KBM-7 (cell line): Measurements from ENCODE around the gene HAPLN2.
A peak's percentile ranks its signal among the peaks of the same experiment; 100 is the strongest.
"Not testable (repeated sequence)": the region's sequence is repeated elsewhere in the genome, so short reads cannot be mapped to it uniquely, and the experiment has no call there.

Experiments
- DNase-seq: peaks from one replicate; pipeline ENCODE4 v3.0.0-alpha.2; 2015
- in situ Hi-C: fragments of 300-500 bp; cut with MboI; formaldehyde crosslinking; loops from 2 replicates; pipeline ENCODE4 v1.14.3; 2020; ENCODE audit warnings: low sequenced_read_pairs, low pct_unique_long_range_greater_than_20kb, mixed read lengths

The HAPLN2 gene

DNA sequence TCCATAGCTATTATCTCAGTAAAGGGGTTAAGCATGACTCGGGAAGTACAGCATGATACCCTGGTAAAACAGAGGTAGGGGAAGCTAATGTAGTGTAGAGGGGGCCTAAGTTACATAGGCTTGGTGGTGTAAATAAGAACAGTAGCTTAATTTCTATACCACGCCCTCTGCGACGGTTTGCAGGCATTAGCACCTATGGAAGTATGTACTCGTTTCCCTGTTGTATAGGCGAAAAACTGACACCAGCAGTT is 28.1 kb upstream of the HAPLN2 start:
- in situ Hi-C loops: loop anchor here (10.0 kb wide), 1 partner anchor 126 kb away; no protein-coding TSS in a partner anchor
- no peak for DNase-seq

DNA sequence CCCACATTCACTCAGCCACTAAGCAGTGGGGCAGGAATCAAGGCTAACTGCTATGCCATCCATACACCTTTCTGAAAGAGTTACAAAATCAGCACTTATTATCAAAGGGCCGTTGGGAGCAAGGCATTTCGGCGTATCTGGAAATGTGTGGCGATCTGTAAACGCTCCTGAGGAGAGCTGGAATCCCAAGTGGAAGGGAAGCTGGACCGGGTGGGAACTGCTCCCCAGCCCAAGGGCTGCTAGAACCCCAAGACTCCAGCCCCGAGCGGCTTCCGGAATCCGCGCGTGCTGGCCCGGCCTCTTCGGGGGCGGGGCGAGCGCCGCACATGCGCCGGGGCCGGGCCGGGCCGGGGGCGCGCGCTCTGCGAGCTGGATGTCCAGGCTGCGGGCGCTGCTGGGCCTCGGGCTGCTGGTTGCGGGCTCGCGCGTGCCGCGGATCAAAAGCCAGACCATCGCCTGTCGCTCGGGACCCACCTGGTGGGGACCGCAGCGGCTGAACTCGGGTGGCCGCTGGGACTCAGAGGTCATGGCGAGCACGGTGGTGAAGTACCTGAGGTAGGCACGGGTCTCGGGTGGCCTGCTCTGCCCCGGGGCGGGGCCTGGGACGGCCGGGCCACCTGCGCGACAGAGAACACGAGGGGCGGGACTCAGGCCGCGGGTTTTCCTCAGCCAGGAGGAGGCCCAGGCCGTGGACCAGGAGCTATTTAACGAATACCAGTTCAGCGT is 27.6 kb upstream of the HAPLN2 start, which contains the start of gene NAXE:
Gene NAXE (plus strand): TSS at position 345 of the 726 bp plus-strand sequence. CDS start 29 bp downstream, at position 374.
- in situ Hi-C loops: loop anchor here (10.0 kb wide), 1 partner anchor 127 kb away; no protein-coding TSS in a partner anchor
- peak; percentile 75 for DNase-seq

DNA sequence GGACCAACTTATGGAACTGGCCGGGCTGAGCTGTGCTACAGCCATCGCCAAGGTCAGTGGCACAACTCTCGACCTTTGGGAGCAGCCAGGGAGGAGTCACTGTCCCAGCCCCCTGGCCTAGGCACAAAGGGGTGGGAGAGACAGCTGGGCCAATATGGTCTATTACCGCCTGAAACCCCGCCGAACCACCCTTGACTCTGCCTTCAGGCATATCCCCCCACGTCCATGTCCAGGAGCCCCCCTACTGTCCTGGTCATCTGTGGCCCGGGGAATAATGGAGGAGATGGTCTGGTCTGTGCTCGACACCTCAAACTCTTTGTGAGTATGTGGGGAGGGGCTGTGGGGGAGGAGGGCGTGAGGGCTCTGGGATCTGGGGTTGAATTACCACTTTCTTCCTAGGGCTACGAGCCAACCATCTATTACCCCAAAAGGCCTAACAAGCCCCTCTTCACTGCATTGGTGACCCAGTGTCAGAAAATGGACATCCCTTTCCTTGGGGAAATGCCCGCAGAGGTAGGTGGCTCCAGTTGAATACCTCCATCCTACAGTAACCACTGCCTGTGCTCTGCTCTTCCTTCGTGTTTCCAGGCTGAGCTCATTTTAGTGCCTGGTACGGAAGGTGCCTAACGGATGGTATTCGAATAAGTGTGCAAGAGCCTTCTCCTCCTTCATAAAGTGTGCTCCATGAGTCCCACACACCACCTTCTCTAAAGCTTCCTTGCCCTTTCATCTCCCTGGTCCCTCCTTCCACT is 26.9 kb upstream of the HAPLN2 start:
- DNase-seq: no peak
- in situ Hi-C loops: loop anchor here (10.0 kb wide), 1 partner anchor 128 kb away; no protein-coding TSS in a partner anchor

DNA sequence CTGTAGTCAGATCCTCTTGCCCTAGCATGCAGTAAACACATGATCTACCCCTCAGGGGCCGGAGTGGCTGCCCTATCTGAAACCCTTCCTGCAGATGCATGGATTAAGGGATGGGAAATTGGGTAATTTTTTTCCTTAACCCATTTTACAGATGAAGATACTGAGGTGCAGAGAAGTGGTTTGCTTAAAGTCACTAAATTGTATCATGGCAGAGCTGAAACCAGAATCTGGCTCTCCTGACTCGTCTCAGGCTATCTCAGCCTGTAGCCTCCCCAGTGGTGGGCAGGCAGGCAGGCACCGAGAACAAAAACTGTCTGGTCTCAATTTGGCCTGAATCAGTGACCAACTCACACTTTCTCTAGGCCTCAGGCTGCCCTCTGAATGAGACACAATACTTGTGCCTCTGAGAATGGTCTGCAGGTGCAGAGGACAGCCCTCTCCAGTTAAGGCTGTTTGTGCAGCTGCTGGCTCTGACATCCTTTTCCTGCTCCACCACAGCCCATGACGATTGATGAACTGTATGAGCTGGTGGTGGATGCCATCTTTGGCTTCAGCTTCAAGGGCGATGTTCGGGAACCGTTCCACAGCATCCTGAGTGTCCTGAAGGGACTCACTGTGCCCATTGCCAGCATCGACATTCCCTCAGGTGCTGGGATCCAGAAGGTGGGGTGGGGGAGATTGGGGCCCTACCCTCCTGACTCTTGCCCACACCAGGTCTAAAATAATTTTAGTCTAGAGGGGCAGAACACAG is 26.1 kb upstream of the HAPLN2 start:
- DNase-seq: no peak
- in situ Hi-C loops: loop anchor here (10.0 kb wide), 1 partner anchor 128 kb away; no protein-coding TSS in a partner anchor

DNA sequence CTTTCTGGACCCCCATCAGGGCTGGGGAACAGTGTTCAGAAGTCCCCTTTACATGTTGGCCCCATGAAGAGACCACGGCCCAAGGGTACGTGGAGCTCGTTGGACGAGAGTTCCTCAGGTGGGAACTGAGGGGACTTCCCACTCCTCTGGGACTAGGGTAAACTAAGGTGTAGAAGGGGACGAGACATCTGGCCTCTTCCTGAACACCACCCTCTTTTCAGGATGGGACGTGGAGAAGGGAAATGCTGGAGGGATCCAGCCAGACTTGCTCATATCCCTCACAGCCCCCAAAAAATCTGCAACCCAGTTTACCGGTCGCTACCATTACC is 25.6 kb upstream of the HAPLN2 start:
- in situ Hi-C loops: loop anchor here (10.0 kb wide), 1 partner anchor 129 kb away; no protein-coding TSS in a partner anchor
- no peak for DNase-seq

DNA sequence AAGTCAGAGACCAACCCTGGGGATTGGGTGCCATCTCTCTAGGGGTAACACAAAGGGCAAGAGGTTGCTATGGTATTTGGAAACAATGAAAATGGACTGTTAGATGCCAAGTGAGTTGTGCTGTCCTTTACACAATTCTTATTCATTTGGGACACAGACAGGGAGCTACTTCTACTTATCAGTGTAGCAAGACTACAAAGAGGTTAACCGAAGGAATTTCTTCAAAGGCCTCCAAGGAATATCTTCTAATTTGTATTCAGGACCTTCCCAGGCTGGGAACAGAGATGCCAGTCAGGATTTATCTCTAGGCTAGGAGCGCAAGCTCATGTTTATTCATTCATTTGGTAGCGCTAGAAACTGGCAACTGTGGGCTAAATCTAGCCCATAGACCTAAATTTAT is 25.0 kb upstream of the HAPLN2 start:
- DNase-seq: no peak
- in situ Hi-C loops: loop anchor here (10.0 kb wide), 1 partner anchor 129 kb away; no protein-coding TSS in a partner anchor

DNA sequence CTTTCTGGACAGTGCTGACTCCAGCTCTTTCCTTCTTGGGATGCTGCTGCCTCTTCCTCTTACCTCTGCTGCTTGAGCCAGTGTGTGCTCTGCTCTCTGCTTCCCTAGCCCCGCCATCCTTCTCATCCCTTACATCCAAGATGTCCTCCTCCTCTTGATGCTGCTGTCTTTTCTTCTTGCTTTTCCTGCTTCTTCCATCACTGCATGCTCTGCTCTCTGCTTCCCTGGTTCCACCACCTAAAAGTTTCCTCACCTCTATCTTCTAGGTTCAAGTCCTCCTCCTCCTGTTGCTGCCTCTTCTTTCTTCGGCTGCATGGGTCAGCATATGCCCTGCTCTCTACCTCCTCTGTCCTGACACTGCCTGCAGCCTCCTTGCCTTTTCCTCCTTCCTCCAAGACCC is 24.2 kb upstream of the HAPLN2 start:
- no peak for DNase-seq
- in situ Hi-C loops: loop anchor here (10.0 kb wide), 1 partner anchor 130 kb away; no protein-coding TSS in a partner anchor

DNA sequence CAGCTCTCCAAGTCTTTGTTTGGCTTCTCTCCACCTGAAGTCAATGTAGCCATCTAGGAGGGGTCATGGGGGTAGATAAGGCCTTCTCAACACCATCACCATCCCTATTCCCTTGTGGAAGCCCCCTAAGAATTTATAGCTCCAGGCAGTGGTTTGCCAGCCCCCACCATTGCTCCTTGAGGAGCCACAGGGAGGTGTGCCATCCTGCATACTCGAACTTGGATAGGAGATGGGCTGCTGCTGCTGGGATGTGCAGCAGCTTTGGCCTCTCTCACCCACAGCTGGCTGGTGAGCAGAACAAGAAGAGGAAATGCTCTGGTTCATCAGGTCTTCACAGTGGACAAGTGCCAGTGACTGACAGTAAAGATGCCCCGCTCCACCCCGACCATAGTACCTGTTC is 22.8 kb upstream of the HAPLN2 start:
- in situ Hi-C loops: loop anchor here (10.0 kb wide), 1 partner anchor 132 kb away; no protein-coding TSS in a partner anchor
- DNase-seq: no peak

DNA sequence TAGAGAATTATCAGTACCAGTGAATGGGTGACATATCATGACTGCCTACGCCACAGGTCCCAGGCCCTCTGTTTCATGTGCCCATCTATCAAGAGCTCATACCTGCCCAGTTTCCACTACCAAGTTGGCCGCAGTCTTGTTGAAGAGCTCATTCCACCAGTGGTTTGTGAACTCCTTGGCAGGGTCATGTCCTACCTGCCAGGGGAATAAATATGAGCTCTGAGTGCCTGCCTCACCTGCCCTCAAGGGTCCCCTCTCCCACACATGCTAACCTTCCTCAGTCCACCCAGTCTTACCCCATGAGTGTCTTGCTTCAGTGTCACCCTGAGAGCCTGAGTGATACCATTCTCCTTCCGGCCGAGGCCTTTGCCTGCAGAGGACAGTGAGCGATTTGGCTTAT is 21.1 kb upstream of the HAPLN2 start:
- no peak for DNase-seq
- in situ Hi-C loops: loop anchor here (10.0 kb wide), 1 partner anchor 133 kb away; no protein-coding TSS in a partner anchor

DNA sequence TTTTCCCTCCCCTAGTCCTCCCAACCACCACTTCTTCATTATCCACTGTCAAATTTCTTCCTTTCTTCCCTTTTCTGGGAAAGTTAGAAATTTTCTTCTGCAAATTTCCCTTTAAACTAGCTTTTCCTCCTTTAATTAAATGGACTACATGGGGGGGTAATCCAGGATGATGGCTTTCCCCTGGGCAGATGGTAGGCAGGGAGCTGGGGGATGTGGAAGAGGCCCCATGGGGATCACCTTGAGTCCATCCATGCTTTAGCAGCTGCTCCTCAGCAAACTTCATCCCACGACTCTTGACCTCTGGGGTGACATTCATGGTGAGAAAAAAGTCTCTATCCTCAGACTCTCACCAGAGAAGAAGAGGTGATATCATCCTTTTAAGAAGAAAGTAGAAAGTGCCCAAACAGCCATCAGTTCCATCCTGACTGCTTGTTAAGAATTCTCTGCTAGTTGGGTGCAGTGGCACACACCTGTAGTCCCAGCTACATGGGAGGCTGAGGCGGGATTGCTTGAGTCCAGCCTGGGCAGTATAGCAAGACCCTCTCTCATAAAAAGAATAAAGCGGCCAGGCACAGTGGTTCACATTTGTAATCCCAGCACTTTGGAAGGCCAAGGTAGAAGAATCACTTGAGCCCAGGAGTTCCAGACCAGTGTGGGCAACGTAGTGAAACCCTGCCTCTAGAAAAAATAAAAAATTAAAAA is 20.3 kb upstream of the HAPLN2 start:
- in situ Hi-C loops: loop anchor here (10.0 kb wide), 1 partner anchor 134 kb away; no protein-coding TSS in a partner anchor
- no peak for DNase-seq

DNA sequence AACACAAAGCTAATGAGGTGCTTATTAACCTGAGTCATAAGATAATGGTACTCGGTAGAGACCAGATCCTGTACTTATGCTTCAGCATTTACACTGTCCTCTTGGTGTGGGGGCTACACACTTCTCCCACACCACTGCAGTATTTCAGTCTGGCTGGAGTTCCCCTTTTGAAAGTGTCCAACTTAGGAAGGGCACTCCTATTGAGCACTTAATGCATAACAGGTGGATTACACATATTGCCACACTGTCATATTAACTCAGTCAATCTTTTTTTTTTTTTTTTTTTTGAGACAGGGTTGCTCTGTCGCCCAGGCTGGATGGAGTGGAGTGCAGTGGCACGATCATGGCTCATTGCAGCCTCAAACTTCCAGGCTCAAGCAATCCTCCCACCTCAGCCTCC is 19.4 kb upstream of the HAPLN2 start:
- DNase-seq: peak; percentile 83
- in situ Hi-C loops: loop anchor here (10.0 kb wide), 1 partner anchor 135 kb away; no protein-coding TSS in a partner anchor

DNA sequence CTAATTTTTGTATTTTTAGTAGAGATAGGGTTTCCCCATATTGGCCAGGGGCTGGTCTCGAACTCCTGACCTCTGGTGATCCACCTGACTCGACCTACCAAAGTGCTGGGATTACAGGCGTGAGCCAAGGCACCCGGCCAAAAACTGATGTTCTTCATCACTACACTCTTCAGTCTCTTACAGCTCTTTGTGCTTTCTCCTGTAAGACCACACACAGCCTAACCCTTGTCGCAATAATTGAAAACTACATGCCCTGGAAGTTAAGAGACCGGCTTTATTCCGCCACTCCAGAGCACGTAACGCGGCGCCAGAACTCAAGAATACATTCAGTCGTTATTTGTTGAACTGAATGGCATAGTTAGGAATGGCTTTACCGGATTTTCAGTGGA is 18.5 kb upstream of the HAPLN2 start:
- in situ Hi-C loops: no loop called here
- no peak for DNase-seq

DNA sequence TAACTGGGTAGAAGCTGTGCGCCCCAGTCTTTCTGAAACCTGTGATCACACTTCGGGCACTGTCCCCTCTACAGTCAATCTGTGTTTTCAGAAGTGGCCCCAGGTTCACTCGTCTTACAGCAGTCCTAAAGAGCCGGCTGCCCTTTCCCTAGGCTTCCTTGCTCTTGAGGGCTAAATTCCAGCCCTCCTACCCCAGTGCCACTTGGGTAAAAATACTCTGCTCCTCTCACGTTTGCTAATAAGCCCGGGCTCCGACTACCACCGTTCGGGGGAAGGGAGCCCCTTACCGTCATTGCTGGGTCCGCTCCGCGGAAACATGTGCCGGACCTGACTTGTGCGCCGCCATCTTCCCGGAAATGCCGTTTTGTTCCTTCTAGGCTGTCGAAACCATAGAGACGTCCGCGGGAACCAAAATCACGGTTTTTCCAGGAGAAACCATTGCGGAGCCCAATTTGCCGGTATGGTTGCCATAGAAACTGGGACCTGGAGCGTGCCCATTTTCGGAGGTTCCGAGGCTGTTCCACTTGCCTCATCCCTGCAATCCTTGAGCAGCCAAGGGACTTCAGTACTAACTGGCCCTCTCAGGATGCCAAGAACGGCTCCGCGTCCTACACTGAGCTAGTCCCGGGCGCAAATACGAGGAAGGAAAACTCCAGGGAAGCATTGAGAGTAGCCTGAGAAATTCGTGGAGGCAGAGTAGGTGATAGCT is 17.9 kb upstream of the HAPLN2 start, which contains the start of gene GPATCH4:
Gene GPATCH4 (minus strand): TSS at position 358 of the 709 bp plus-strand sequence.
- in situ Hi-C loops: no loop called here

DNA sequence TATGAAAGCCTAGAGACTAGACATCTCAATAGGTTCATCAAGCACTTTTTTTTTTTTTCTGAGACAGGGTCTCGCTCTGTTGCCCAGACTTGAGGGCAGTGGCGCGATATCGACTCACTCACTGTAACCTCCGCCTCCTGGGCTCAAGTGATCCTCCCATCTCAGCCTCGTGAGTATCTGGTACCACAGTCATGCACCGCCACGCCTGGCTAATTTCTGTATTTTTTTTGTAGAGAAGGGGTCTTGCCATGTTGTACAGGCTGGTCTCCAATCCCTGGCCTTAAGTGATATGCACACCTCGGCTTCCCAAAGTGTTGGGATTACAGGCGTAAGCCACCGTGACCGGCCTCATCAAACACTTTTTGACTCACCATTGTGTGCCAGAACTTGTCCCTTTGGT is 17.3 kb upstream of the HAPLN2 start:
- DNase-seq: no peak
- in situ Hi-C loops: no loop called here

More for the DNA sequence above, 17.9 kb upstream of the HAPLN2 start, which contains the start of gene GPATCH4:
- DNase-seq: peak; percentile 87

DNA sequence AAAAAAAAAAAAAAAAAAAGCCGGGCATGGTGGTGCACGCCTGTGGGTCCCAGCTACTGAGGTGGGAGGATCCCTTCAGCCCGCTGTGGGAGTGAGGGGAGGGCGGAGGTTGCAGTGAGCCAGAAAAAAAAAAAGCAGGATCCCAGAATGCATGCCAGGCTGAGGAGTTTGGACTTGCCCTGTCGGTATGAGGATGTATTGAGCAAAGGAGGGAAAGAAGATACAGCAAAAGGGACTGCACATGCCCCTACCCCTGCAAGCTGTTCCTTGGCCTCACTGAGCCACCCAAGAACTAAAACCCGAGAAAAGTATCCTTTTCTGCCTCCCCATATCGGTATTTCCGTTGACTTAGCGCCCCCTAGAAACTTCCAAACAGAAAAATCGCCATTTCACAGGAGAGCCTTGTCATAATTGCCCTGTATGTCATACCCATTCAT is 16.6 kb upstream of the HAPLN2 start:
- in situ Hi-C loops: no loop called here
- DNase-seq: peak; percentile 52

DNA sequence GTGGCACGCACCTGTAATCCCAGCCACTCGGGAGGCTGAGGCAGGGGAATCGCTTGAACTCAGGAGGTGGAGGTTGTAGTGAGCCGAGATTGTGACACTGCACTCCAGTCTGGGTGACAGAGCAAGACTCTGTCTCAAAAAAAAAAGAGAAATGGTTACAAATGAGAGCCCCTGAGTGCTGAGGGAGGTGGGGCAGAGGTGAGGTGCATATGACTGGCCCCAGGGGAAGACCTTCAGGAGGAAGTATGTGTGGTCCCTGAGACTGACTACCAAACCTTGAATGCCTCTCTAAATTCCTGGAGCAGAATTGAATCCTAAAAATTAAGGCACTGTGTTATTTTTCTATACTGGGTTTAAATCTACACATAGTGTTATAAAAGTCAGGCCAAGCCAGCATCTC is 11.9 kb upstream of the HAPLN2 start:
- in situ Hi-C loops: not testable (repeated sequence)

DNA sequence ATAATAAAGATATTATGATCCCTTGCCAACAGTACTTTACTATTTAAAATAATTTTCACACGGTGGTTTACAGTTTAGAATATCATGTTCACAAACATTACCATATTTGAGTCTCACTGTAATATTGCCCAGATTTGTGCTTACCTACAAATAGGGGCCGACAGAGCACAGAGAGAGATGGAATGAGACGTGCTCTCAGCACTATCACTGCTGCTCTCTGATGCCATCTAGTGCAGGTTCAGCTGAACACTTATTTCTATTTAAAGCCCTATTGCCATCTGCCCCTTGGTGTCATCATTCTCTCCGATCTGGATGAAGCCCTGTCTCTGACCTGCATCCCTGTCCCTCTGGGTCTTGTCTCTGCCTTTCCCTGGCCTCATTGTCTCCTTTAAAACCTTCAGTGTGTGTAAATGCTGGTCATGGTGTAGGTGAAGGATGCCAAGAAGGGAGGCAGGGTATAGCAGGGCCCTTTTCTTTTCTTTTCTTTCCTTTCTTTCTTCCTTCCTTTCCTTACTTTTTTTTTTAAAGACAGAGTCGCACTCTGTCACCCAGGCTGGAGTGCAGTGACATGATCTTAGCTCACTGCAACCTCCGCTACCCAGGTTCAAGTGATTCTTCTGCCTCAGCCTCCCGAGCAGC is 11.1 kb upstream of the HAPLN2 start:
- in situ Hi-C loops: no loop called here
- peak; percentile 79 for DNase-seq

More for the DNA sequence above, 11.9 kb upstream of the HAPLN2 start:
- not testable (repeated sequence) for DNase-seq

DNA sequence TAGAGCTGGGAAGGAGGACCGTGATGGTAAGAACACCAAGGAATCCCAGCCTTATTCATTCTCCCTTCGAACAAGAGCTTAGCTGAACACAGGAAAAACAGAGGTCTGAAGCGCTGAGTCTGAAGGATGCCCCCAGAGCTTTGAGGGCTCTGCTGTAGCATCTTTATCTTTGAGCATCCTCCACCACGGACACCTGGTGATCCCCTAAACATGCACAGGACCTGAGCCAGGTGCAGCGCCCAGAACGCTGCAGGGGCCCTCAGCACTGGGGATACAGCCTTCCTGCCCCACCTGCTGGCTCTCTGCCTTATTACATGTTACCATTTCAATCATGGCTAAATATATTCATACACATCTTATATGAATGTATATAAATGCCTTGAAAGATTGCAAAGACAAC is 10.2 kb upstream of the HAPLN2 start:
- DNase-seq: peak; percentile 48
- in situ Hi-C loops: no loop called here
